Right lobe of liver (tissue), 6 donors: ENCODE measurements around the gene PRAF2. TPM values are rescaled to one million over a fixed set of nuclear protein-coding genes. Genes with fewer than 3 reads are reported as not detected.
A peak's percentile ranks its signal among the peaks of the same experiment; 100 is the strongest.

Experiments
- ATAC-seq, 4 donors: fragments of 200-7000 bp; cut with Tn5 transposase; one replicate each; pipeline ENCODE4 v1.9.1; 2020; ENCODE audit warnings: mild to moderate bottlenecking in 4 of 4, moderate library complexity in 4 of 4
- DNase-seq, 3 donors: peaks; one replicate each; pipeline ENCODE4 v3.0.0-alpha.2; 2020
- H3K27ac ChIP-seq, 3 donors: fragments of 200-600 bp; one replicate each; pipeline ENCODE4 v1.8.0; 2022
- H3K27me3 ChIP-seq, 2 donors: fragments of 200-600 bp; one replicate each; pipeline ENCODE4 v1.8.0; 2022
- H3K36me3 ChIP-seq, 4 donors: fragments of 200-600 bp; sonication (generic) in 1 of 4; one replicate each; pipeline versions ENCODE4 v1.5.1 to v1.8.0; 2017 to 2022; ENCODE audit warnings: control low read depth in 1 of 4
- H3K4me1 ChIP-seq, 4 donors: fragments of 200-600 bp; sonication (generic) in 1 of 4; one replicate each; pipeline versions ENCODE4 v1.5.1 to v1.8.0; 2017 to 2022; ENCODE audit warnings: control low read depth in 1 of 4
- H3K4me3 ChIP-seq, 3 donors: fragments of 200-600 bp; one replicate each; pipeline ENCODE4 v1.8.0; 2022
- H3K9me3 ChIP-seq, 4 donors: fragments of 200-600 bp; sonication (generic) in 1 of 4; one replicate each; pipeline versions ENCODE4 v1.5.1 to v1.8.0; 2017 to 2022; ENCODE audit warnings: control low read depth in 1 of 4
- CTCF ChIP-seq, 4 donors: fragments of 200-600 bp in 3 of 4; fragments of 450-650 bp in 1 of 4; IDR thresholded peaks; one replicate each; pipeline versions ENCODE4 v1.5.1 to v1.8.0; 2016 to 2022; ENCODE audit warnings: antibody characterized with exemption in 4 of 4, mild to moderate bottlenecking in 2 of 4
- POLR2A ChIP-seq: fragments of 450-650 bp; IDR thresholded peaks from one replicate; pipeline ENCODE4 v1.6.1; 2017; ENCODE audit warnings: antibody characterized with exemption, mild to moderate bottlenecking
- WGBS: methylation state at CpG from one replicate; pipeline ENCODE4 v1.1.6; 2018; ENCODE audit warnings: low coverage, low lambda C conversion rate; ENCODE audit not compliant: insufficient coverage; ENCODE audit errors: missing lambda C conversion rate; 5-methylcytosine and 5-hydroxymethylcytosine counted together
- intact Hi-C, 2 donors: fragments of 100-400 bp; cut with DNase I; formaldehyde crosslinking; loops; one replicate each; pipeline versions ENCODE4 v1.11.2 to v1.14.1; 2022
- small RNA-seq, 2 experiments: library from RNA; depleted of rRNA; stranded (forward); fragments of <200 nt; gene quantifications; one replicate each; pipeline ENCODE3, GENCODE V24; 2016
- total RNA-seq, 6 experiments: library from RNA; depleted of rRNA in 2 of 6; stranded (reverse); fragments of >200 nt in 2 of 6; fragmentation: NEBNext Ultra II Directional in 3 of 6; extraction: Animal tissue kit (Norgen Biotek cat#: 25700) in 3 of 6; gene quantifications; one replicate each; pipeline versions ENCODE4 v1.1.0 to v1.2.4, GENCODE V29; 2016 to 2023
- donor health status: DM: no; HTN: yes; CAD: no.
- donor health status: DM: no; HTN: no; CAD: no.
- donor health status: DM: no; HTN: no; CAD: no.
- donor health status: DM: no; HTN: yes; CAD: no.
- donor health status: DM: no; HTN: yes; CAD: no.

PRAF2 gene
- total RNA-seq, 6 experiments from 2014 or later, result 3.1 to 11.2 (median 5.1) TPM

GRCh38 chrX:49030283-49030682 is 43.5 kb downstream of the PRAF2 start:
- TF ChIP-seq POLR2A, result no peak
- no peak for TF ChIP-seq CTCF (IDR thresholded peaks at IDR 0.05)
- intact Hi-C loops, result no loop called here
- Histone ChIP-seq H3K4me1 (peaks cover 0 to 3% (median 0%) of the 10 kb centered on the region in 4 donors), H3K9me3 (no peaks in the 10 kb centered on the region), H3K27me3 (no peaks in the 10 kb centered on the region), H3K36me3 (peaks cover 0 to 29% (median 9%) of the 10 kb centered on the region in 4 donors), H3K27ac (no peak overlapping the region), H3K4me3 (no peak overlapping the region)
- ATAC-seq (no peak), DNase-seq (no peak)
- WGBS, result 55% methylated on average over 3 of the region's 6 CpGs

GRCh38 chrX:49029876-49030275 is 43.9 kb downstream of the PRAF2 start:
- no peak for DNase-seq
- H3K27me3 ChIP-seq, result no peaks in the 10 kb centered on the region
- no peaks in the 10 kb centered on the region for H3K9me3 ChIP-seq
- H3K4me1 ChIP-seq, result peaks cover 0 to 3% (median 0%) of the 10 kb centered on the region in 4 donors
- intact Hi-C loops, result no loop called here
- peaks cover 0 to 29% (median 9%) of the 10 kb centered on the region in 4 donors for H3K36me3 ChIP-seq
- peak in 3 of 4 donors; percentile 26 to 49 (median 29) for ATAC-seq
- H3K4me3 ChIP-seq, result no peak overlapping the region
- H3K27ac ChIP-seq, result no peak overlapping the region
- no CpG with 5 or more reads among the region's 6 CpGs for WGBS
- TF ChIP-seq POLR2A (no peak), CTCF (IDR thresholded peaks at IDR 0.05) (no peak)

Small RNA genes lying within 50 kb of the gene (small RNA-seq; reads per million reads assigned to genes)
- gene RNU4-52P, result 0.10 to 0.26 reads per million in 2 experiments

Other genes with a start within 250 kb of the PRAF2 start
- gene ERAS, start 247.5 kb downstream of the PRAF2 start, total RNA-seq, result not detected
- gene PCSK1N, start 238.4 kb downstream of the PRAF2 start, total RNA-seq, result 1 to 10 TPM in 1 of 6 experiments, under 1 TPM in 1, not detected in 4; 0.20 to 1.4 TPM
- gene TIMM17B, start 176.2 kb downstream of the PRAF2 start, total RNA-seq, result 10 to 100 TPM; 18.2 to 29.5 (median 22.5) TPM
- 10 to 100 TPM; 29.8 to 47.1 (median 35.7) TPM for gene PQBP1, start 176.1 kb downstream of the PRAF2 start, total RNA-seq
- gene SLC35A2, start 162.4 kb downstream of the PRAF2 start, total RNA-seq, result 10 to 100 TPM; 15.0 to 19.5 (median 17.3) TPM
- gene PIM2, start 155.0 kb downstream of the PRAF2 start, total RNA-seq, result 1 to 10 TPM; 1.7 to 8.8 (median 6.8) TPM
- gene OTUD5, start 116.4 kb downstream of the PRAF2 start, total RNA-seq, result 10 to 100 TPM; 14.4 to 24.1 (median 21.6) TPM
- 1 to 10 TPM in 1 of 6 experiments, under 1 TPM in 5; 0.31 to 1.2 (median 0.46) TPM for gene KCND1, start 102.2 kb downstream of the PRAF2 start, total RNA-seq
- 10 to 100 TPM; 15.3 to 32.1 (median 22.0) TPM for gene GRIPAP1, start 71.7 kb downstream of the PRAF2 start, total RNA-seq
- gene TFE3, start 30.6 kb downstream of the PRAF2 start, total RNA-seq, result 10 to 100 TPM; 14.9 to 43.3 (median 23.3) TPM
- 10 to 100 TPM in 1 of 6 experiments, 1 to 10 TPM in 5; 3.3 to 12.1 (median 4.5) TPM for gene CCDC120, start 15.0 kb downstream of the PRAF2 start, total RNA-seq
- gene WDR45, start 5.9 kb upstream of the PRAF2 start, total RNA-seq, result 10 to 100 TPM; 31.8 to 65.2 (median 47.9) TPM
- gene GPKOW, start 49.7 kb upstream of the PRAF2 start, total RNA-seq, result 10 to 100 TPM in 3 of 6 experiments, 1 to 10 TPM in 3; 9.3 to 14.9 (median 10.2) TPM
- gene MAGIX, start 88.8 kb upstream of the PRAF2 start, total RNA-seq, result 10 to 100 TPM in 4 of 6 experiments, 1 to 10 TPM in 2; 8.8 to 24.0 (median 18.4) TPM
- 10 to 100 TPM in 4 of 6 experiments, 1 to 10 TPM in 2; 7.4 to 24.4 (median 14.5) TPM for gene PLP2, start 97.9 kb upstream of the PRAF2 start, total RNA-seq
- gene PRICKLE3, start 112.4 kb upstream of the PRAF2 start, total RNA-seq, result 1 to 10 TPM; 3.8 to 6.4 (median 5.0) TPM
- gene SYP, start 126.2 kb upstream of the PRAF2 start, total RNA-seq, result under 1 TPM in 5 of 6 experiments, not detected in 1; 0.12 to 0.39 (median 0.27) TPM
- gene CACNA1F, start 159.3 kb upstream of the PRAF2 start, total RNA-seq, result under 1 TPM in 1 of 6 experiments, not detected in 5; 0.06 TPM
- gene CCDC22, start 161.5 kb upstream of the PRAF2 start, total RNA-seq, result 10 to 100 TPM in 1 of 6 experiments, 1 to 10 TPM in 5; 7.7 to 10.9 (median 8.7) TPM
- gene FOXP3, start 190.7 kb upstream of the PRAF2 start, total RNA-seq, result 1 to 10 TPM in 1 of 6 experiments, under 1 TPM in 5; 0.18 to 1.2 (median 0.32) TPM
- 1 to 10 TPM; 1.6 to 4.0 (median 2.2) TPM for gene PPP1R3F, start 195.8 kb upstream of the PRAF2 start, total RNA-seq
- not detected for gene GAGE10, start 229.6 kb upstream of the PRAF2 start, total RNA-seq
- gene GAGE12J, start 248.0 kb upstream of the PRAF2 start, total RNA-seq, result not detected